Globus pallidus (tissue), 1 donor: ENCODE results near the gene LRRTM2.
"Not testable (repeated sequence)": the region's sequence is repeated elsewhere in the genome, so short reads cannot be mapped to it uniquely, and the experiment has no call there.

ENCODE experiments used
- DNase-seq: peaks from one replicate; pipeline ENCODE4 v3.0.0-alpha.2; 2015; ENCODE audit warnings: low spot score

Gene LRRTM2

DNA sequence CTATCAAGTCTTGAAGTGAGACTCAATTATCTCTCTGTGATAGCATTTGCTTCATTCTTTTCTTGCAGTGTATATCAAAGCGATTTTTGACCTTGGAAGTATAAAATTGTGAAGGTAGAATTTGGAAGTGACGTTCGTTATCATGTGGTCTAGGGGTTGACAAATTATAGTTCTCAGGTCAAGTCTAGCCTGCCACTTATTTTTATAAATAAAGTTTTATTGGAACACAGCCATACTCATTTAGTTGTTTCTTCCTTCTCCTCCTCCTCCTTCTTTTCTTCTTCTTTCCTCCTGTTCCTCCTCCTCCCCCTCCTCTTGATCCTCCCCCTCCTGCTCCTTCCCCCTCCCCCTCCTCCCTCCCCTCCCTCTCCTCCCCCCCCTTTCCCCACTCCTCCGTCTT lies 38.0 kb downstream of the LRRTM2 start:
- no peak for DNase-seq

DNA sequence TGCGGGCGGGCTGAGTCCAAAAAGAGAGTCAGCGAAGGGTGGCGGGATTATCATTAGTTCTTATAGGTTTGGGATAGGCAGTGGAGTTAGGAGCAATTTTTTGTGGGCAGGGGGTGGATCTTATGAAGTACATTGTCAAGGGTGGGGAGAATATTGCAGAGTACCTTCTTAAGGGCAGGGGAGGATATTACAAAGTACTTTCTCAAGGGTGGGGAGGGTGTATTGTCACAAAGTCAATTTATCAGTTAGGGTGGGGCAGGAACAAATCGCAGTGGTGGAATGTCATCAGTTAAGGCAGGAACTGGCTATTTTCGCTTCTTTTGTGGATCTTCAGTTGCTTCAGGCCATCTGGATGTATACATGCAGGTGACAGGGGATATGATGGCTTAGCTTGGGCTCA lies 40.3 kb downstream of the LRRTM2 start:
- DNase-seq, result not testable (repeated sequence)

DNA sequence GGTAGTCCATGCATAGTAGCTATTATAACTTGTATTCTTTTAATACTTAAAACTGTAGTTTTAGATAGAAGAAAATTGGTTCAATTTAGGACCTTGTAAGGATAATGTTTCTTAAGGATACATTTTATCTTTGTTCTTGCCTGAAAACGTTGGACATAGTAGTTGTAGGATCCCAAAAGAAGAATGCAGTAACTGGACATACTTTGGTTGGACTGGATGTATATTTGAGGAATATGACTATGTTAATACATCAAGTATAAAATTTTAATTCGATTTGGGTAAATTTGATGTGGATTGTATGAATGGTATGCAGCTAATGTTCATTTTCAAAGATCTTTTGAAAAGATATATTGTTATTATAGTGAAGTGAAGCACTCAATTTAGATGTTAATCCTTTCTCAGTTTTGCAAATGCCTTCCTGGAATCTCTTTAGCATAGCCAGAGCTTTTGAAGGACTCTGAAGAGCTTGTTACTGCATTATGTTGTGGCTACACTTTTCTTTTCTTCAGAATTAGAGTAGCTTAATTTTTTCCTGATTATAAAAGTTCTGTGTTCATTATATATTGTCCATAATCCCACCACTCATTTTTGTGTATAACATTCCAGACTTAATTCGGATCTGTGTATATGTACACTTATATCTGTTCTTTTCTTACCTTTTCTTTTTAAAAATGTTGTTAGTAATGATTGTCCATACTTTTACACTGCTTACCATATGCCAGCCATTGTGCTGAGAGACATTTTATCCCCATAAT lies 41.2 kb downstream of the LRRTM2 start:
- DNase-seq, result no peak

DNA sequence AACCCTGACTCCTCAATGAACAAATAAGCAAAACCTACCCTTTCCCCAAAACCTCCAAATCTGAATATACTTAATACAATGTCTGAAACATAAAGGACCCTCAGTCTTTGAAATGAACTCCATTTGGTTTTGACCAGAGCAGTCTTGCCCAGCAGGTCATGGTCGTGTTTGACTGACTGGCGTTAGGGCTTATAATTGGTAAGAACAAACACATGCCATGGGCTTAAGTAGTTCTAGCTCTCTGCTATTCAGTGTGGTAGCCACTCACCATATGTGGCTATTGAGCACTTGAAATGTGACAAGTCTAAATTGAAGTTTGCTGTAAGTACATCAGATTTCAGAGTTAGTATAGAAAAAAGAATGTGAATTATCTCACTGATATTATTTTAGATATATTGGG lies 42.1 kb downstream of the LRRTM2 start:
- no peak for DNase-seq

DNA sequence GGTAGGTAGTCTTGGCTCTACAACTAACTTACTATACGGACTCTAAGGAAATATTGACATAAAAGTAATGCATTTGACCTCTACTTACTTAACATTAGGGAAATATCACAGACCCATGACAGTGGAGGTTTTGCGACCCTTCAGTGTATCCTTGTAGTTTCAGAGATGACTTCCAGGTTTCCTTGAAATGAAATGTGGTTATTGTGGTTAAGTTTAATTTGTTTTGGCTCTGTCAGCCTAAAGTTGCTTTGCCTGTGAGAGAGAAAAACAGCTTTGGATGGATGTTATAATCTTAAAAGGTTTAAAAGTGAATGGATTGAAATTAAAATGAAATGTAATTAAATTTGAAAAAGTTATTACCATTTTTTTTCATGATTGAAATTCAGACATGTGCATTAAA lies 42.9 kb downstream of the LRRTM2 start:
- no peak for DNase-seq

DNA sequence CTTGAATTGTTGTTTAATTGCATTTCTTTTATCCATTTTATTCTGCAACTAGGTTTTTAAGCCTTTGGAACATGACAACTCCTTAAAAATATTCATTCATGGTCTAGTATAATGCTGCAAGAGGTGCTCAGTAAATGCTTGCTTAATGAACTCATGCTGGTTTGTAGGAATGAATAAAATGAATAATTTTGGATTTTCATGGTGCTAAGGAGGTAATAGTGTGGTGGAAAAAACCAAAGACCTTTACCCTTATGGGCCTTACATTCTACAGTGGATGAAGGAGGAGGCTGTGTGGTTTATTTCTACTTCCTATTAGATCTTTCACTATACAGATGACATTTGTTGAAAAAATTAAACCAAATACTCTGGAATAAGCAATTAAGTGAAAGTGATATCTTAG lies 43.4 kb downstream of the LRRTM2 start:
- no peak for DNase-seq

DNA sequence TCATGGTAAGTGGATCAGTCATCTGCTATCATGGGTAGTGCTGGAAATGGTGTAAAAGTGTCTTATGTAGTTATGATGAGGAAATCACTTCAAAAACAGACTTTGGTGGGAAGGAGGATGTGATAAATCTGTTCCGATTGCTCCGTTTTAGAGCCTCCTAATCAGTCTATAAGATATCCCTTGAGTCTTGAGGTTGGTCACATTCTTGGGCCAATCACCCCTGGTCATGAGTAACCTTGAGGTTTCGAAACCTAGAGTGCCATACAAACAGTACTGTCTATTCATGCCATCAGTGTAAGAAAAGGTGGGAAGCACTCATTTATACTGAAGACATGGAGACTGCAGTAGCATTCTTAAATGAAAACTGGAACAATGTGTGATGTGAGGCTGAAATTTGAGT lies 45.8 kb downstream of the LRRTM2 start:
- no peak for DNase-seq

DNA sequence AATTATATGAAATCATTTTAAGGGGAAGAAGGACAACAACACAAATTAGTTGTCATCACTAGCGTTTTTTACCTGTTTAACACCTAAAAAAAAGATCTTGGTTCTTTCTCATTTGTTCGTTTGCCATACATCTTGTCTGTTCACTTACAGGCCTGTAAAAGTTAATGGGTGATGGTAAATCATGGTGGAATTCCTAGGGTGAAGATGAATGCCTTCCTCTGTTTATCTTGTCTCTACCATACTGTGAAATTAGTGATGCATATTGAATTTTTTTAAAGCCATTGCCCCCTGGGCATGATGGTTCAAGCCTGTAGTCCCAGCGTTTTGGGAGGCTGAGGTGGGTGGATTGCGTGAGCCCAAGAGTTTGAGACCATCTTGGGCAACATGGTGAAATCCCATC lies 46.6 kb downstream of the LRRTM2 start:
- no peak for DNase-seq

DNA sequence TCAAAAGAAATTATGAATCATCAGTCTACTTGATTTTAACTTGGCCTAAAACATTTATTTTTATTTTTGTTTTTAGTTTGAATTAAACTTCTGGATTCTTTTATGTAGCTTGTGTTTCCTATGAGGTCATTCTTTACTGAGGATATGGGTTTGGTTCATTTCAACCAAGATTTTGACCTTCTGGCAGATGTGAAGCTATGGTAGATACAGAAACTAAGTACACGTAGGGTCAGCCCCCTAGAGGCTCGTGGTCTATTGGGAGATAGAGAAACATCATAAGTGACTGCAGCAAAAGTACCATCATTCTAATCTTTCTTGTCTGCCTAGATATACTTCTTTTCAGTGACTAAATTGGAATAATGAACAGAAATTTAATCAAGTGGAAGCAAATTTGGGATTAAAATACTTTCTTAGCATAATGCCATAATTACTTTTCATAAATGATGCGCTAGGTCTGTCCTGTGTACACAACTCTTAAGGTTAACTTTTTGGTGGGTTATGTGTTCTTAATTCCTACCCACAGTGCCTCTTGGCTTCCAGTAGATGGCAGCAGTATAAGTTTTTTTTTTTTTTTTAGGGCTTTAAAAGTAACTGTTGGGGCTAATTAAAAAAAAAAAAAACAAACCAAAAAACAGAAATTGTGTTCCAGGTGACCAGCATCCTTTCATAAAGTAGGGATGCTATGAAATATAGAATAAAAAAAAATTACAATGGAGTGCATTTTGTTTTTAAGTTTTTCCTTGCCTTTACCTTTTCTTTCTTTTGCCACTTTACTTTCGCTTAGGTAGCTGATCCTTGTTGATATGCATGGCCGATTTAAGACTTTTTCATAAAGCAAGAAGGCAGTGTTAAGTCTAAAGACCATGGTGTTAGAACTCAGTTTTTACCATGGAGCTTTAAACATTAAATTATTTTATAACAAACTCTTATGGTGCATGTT lies 49.9 kb downstream of the LRRTM2 start:
- DNase-seq, result no peak

DNA sequence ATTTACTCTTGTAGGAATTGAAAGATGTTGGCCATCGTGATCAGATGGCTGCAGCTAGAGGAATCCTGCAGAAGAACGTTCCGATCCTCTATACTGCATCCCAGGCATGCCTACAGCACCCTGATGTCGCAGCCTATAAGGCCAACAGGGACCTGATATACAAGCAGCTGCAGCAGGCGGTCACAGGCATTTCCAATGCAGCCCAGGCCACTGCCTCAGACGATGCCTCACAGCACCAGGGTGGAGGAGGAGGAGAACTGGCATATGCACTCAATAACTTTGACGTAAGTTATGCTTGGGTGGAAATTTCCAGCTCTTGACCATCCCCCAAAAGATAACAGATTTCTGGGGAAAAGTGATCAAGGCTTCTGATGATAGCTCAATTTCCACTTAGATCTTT lies 50.6 kb downstream of the LRRTM2 start:
- DNase-seq, result no peak

DNA sequence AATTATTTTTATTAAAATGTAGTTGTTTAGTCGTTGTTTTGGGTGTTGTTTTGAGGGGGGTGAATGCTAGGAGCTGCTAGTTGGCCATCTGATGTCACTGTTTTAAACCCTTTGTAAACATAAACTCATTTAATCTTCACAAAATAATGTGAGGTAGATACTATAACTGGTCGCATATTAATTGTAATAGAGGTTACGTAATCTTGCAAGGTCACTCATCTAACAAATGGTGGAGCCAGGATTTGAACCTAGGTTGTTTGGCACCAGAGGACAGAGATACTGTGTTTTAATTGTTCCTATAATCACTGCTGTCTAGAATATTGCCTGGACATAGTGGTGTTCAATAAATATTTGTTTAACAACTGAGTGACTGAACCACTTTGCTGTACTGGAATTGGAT lies 54.4 kb downstream of the LRRTM2 start:
- DNase-seq, result no peak

DNA sequence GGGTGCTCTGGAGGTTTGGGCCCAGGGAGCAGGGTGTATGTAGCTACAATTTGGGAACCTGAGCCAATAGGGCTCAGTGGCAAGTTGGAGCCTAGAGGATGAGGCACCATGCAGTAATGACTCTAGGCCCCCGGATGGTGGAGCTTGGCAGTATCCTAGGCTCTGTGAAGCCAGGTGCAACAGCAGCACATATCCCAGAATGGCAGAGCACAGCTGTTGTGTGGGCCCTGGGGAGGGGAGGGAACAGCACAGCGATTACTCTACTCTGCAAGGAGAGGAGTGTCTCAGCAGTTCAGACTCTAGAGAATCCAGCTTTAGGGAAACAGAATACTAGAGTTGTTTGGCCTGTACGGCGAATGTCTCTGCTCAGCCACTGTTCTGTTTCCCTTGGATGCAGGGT lies 56.1 kb downstream of the LRRTM2 start:
- DNase-seq, result no peak
